CD4-positive, CD25-positive, alpha-beta regulatory T cell (primary cell): ENCODE measurements around the gene MAD2L1. TPM values are rescaled to one million over a fixed set of nuclear protein-coding genes. Genes with fewer than 3 reads are reported as not detected.
"Not testable (repeated sequence)": the region's sequence is repeated elsewhere in the genome, so short reads cannot be mapped to it uniquely, and the experiment has no call there.

Experiments
- ATAC-seq, 2 donors: fragments of 150-1000 bp; cut with Tn5 transposase; one replicate each; pipeline ENCODE4 v1.10.0; 2021; ENCODE audit warnings: low read depth in 2 of 2, moderate number of reproducible peaks in 2 of 2, moderate library complexity in 1 of 2
- DNase-seq, 3 donors: peaks; one replicate each; pipeline versions ENCODE4 v3.0.0 to v3.0.0-alpha.2; 2012 to 2022; ENCODE audit warnings: mixed read lengths in 1 of 3
- H3K27ac ChIP-seq: one replicate; pipeline ENCODE4 v1.7.0; 2013; ENCODE audit warnings: mild to moderate bottlenecking, low read length; ENCODE audit not compliant: insufficient read depth, poor library complexity, severe bottlenecking
- H3K27me3 ChIP-seq: one replicate; pipeline ENCODE4 v1.7.0; 2013; ENCODE audit warnings: low read length; ENCODE audit not compliant: control insufficient read depth, insufficient read depth
- H3K36me3 ChIP-seq: one replicate; pipeline ENCODE4 v1.7.0; 2013; ENCODE audit warnings: mild to moderate bottlenecking, low read length, moderate library complexity; ENCODE audit not compliant: control insufficient read depth, insufficient read depth
- H3K4me1 ChIP-seq: 2 replicates; pipeline ENCODE4 v1.7.0; 2013; ENCODE audit warnings: mild to moderate bottlenecking, low read length; ENCODE audit not compliant: insufficient read depth, control insufficient read depth, poor library complexity, severe bottlenecking
- H3K4me3 ChIP-seq: one replicate; pipeline ENCODE4 v1.7.0; 2013; ENCODE audit warnings: low read depth, mild to moderate bottlenecking, low read length, moderate library complexity
- H3K9me3 ChIP-seq, 2 experiments: 1 replicate in 1 of 2; 2 replicates in 1 of 2; pipeline ENCODE4 v1.7.0; 2013; ENCODE audit warnings: low read length in 2 of 2, mild to moderate bottlenecking in 1 of 2, moderate library complexity in 1 of 2; ENCODE audit not compliant: control insufficient read depth in 2 of 2
- H3K27ac Mint-ChIP-seq, 3 donors: one replicate each; pipeline ENCODE4 v1.8.0; 2020 to 2022; ENCODE audit warnings: mild to moderate bottlenecking in 3 of 3, mixed read lengths in 3 of 3, moderate library complexity in 2 of 3
- H3K27me3 Mint-ChIP-seq: one replicate; pipeline ENCODE4 v1.8.0; 2022; ENCODE audit warnings: mild to moderate bottlenecking, mixed read lengths
- H3K36me3 Mint-ChIP-seq: one replicate; pipeline ENCODE4 v1.8.0; 2020; ENCODE audit warnings: mixed read lengths
- H3K4me1 Mint-ChIP-seq, 4 donors: one replicate each; pipeline ENCODE4 v1.8.0; 2020 to 2022; ENCODE audit warnings: mixed read lengths in 4 of 4, mild to moderate bottlenecking in 1 of 4
- H3K4me3 Mint-ChIP-seq, 4 donors: one replicate each; pipeline ENCODE4 v1.8.0; 2020 to 2022; ENCODE audit warnings: mild to moderate bottlenecking in 4 of 4, mixed read lengths in 4 of 4, moderate library complexity in 3 of 4
- H3K9me3 Mint-ChIP-seq, 7 donors: one replicate each; pipeline ENCODE4 v1.8.0; 2020 to 2022; ENCODE audit warnings: mixed read lengths in 7 of 7, mild to moderate bottlenecking in 3 of 7, moderate library complexity in 2 of 7
- polyA plus RNA-seq, 4 donors: library from polyadenylated mRNA; unstranded; fragments of 300-500 nt; fragmentation: Illumina TruSeq; gene quantifications; one replicate each; pipeline ENCODE4 v1.2.3, GENCODE V29; 2021
- total RNA-seq: library from RNA; stranded (reverse); gene quantifications from one replicate; pipeline ENCODE4 v1.2.3, GENCODE V29; 2022

The MAD2L1 gene
- total RNA-seq (6.3 TPM), polyA plus RNA-seq (10 to 100 TPM; 15.1 to 16.5 (median 15.8) TPM)

DNA sequence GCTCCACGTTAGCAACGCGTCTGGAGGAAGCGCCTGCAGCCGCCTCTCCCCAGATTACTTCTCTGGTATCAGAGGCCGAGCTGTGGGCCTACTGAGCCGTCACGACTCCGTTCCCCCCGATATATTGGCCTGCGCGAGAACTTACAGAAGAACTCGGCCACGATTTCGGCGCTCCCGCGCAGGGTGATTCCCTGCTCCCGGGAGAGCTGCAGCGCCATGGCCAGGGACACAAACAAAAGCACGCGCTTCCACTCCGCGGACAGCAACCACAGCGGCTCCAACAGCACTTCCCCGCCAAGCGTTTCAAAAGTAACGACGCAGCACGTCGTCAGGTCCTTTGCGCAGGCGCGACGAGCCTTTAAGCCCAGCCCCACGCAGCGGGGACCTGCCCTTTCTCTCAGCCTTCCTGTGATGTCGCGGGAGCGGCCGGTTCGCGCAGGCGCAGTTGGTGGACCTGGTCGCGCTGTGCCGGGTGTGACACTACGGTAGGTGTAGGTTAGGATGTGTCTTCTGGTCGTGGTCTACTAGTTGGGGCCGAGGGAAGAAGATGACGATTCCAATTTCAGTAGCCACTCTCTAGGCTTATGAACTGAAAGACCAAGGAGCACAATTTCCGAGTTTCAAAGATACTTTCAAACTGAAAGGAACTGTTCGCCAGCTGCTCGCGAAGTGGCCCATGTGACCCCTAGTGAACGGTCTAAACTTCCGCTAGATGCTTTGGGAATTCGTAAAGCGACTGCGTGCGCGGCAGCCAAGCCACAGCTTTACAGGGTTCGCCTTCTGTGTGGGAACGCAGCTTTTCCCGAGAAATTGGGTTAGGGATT lies at the start of gene MAD2L1:
MAD2L1 (minus strand) TSS at position 332 of the 824 bp plus-strand sequence; CDS start at position 218, 114 bp downstream.
- no peaks in the 10 kb centered on the region for H3K27me3 Mint-ChIP-seq
- peak within 1 kb of the TSS; percentile 91 to 98 (median 94) for H3K4me3 Mint-ChIP-seq
- peak within 1 kb of the TSS; percentile 97 to 100 (median 99) for H3K27ac Mint-ChIP-seq
- peaks cover 40 to 79% (median 53%) of the 10 kb centered on the region in 4 donors for H3K4me1 Mint-ChIP-seq
- no peaks in the 10 kb centered on the region for H3K9me3 Mint-ChIP-seq
- peak; percentile 98 to 100 (median 99) for DNase-seq
- peaks cover 4% of the 10 kb centered on the region for H3K36me3 Mint-ChIP-seq
- H3K27me3 ChIP-seq = no peaks in the 10 kb centered on the region
- H3K9me3 ChIP-seq = no peaks in the 10 kb centered on the region
- peak within 1 kb of the TSS; percentile 96 for H3K27ac ChIP-seq
- peak within 1 kb of the TSS; percentile 93 for H3K4me3 ChIP-seq
- peaks cover 34% of the 10 kb centered on the region for H3K4me1 ChIP-seq
- no peaks in the 10 kb centered on the region for H3K36me3 ChIP-seq
- ATAC-seq = peak; percentile 92 to 96

DNA sequence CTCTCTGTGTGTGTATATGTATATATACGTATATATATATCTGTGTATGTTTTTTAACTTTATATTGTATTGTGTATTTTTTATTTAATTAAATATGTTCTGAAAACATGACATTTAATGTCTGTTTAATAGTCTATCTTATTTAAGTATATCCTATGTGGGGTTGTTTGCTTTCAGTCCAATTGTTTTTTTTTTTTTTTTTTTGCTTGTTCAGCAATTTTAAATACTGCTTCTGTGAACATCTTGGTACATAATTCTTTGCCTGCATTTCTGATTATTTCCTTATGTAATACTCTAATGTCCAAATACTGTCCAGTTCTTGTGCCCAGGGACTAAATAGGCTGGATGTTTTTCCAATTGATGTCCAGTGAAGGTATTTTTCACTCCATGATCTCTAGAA lies 45.1 kb upstream of the MAD2L1 start:
- no peaks in the 10 kb centered on the region for H3K27me3 Mint-ChIP-seq

DNA sequence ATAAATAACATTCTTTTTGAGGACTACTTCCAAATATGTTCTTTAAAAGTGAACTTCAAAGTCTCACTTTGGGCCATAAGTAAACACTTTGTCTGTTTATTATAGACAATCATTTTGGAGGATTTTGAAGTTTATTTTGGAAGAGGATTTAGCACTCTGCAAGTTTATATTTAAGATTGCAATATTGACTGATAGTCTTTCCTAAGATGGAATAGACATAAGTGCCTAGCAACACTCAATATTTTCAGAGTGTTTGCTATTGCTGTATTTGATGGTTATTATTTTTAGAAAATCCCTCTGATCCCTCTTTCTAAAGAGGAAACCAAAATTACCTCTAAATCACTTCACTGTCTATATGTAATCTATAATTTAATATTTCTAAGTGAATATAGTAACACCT lies 42.8 kb upstream of the MAD2L1 start:
- Histone ChIP-seq H3K4me3 (no peak overlapping the region), H3K9me3 (no peaks in the 10 kb centered on the region), H3K4me1 (no peaks in the 10 kb centered on the region), H3K27me3 (no peaks in the 10 kb centered on the region), H3K36me3 (no peaks in the 10 kb centered on the region), H3K27ac (no peak overlapping the region)
- Mint-ChIP-seq H3K27me3 (no peaks in the 10 kb centered on the region), H3K9me3 (no peaks in the 10 kb centered on the region), H3K27ac (no peak overlapping the region), H3K36me3 (no peaks in the 10 kb centered on the region), H3K4me3 (no peak overlapping the region), H3K4me1 (no peaks in the 10 kb centered on the region)
- no peak for DNase-seq
- no peak for ATAC-seq

More for the DNA sequence above, 45.1 kb upstream of the MAD2L1 start:
- H3K27ac ChIP-seq = no peak overlapping the region
- ATAC-seq (no peak), DNase-seq (no peak)
- Mint-ChIP-seq H3K9me3 (peaks cover 0 to 3% (median 1%) of the 10 kb centered on the region in 7 donors), H3K4me1 (no peaks in the 10 kb centered on the region), H3K36me3 (no peaks in the 10 kb centered on the region), H3K4me3 (no peak overlapping the region), H3K27ac (no peak overlapping the region)
- no peak overlapping the region for H3K4me3 ChIP-seq
- no peaks in the 10 kb centered on the region for H3K27me3 ChIP-seq
- H3K9me3 ChIP-seq = no peaks in the 10 kb centered on the region
- H3K4me1 ChIP-seq = no peaks in the 10 kb centered on the region
- no peaks in the 10 kb centered on the region for H3K36me3 ChIP-seq

DNA sequence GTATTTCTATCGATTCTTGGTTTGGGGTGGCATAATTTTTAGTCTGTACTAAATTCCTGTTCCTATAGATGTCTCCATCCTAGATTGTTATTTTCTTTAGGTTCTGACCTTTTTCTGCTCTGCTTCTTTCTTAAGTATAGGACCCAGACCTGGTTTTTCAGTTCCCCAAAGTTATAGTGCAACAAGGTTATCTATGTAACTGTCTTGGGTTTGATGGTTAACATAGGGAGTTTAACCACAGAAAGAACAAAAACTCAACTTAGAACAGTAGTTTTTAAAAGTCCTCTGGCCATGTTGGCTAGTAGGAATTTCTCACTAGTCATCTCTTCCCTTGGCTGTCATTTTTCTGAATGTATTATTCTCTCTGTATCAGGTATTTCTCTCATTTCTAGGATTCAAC lies 38.8 kb upstream of the MAD2L1 start:
- no peak for ATAC-seq
- no peak for DNase-seq
- H3K36me3 Mint-ChIP-seq = no peaks in the 10 kb centered on the region

DNA sequence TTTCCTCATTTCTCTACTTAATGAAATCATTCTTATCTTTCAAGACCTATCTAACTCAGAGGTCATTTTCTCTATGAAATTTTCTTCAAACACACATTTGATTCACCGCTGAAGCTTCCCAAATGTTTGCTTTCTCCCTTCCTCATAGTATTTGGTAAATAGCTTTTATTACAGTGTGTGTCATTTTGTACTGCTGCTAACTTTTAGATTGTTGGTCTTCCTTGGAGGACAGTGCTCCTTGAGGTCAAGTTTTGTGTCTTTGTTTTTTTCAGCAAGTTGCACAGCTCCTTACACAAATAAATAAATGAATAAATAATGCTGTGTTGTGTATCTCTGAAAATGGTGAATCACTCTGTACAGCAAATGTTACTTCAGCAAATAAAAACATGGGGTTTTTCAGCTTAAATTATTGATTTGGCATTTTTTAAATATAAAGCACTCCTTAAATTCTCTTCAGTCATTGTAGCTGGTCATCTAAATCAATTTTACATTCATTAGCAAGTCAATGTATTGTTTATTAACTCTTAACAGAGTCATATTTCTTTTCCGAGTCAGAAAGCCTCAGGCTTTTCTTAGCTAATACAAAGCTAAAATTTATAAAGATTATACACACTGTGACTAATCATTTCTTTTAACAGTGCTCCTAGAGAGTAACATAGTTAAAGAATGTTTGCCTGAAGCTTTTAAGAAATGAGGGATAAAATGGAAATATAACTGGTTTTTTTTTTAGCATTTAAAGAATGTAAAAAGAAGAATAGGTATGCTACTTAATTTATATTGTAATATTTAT lies 30.1 kb upstream of the MAD2L1 start:
- Mint-ChIP-seq H3K36me3 (peaks cover 4% of the 10 kb centered on the region), H3K9me3 (peaks cover 0 to 6% (median 0%) of the 10 kb centered on the region in 7 donors), H3K4me3 (no peak overlapping the region), H3K27me3 (peaks cover 9% of the 10 kb centered on the region), H3K4me1 (no peaks in the 10 kb centered on the region), H3K27ac (no peak overlapping the region)
- Histone ChIP-seq H3K36me3 (no peaks in the 10 kb centered on the region), H3K27ac (no peak overlapping the region), H3K4me3 (no peak overlapping the region), H3K9me3 (no peaks in the 10 kb centered on the region), H3K4me1 (no peaks in the 10 kb centered on the region), H3K27me3 (peaks cover 14% of the 10 kb centered on the region)
- ATAC-seq (no peak), DNase-seq (no peak)

More for the DNA sequence above, 38.8 kb upstream of the MAD2L1 start:
- Histone ChIP-seq H3K9me3 (no peaks in the 10 kb centered on the region), H3K27me3 (peaks cover 2% of the 10 kb centered on the region), H3K27ac (no peak overlapping the region), H3K4me1 (no peaks in the 10 kb centered on the region), H3K4me3 (no peak overlapping the region), H3K36me3 (no peaks in the 10 kb centered on the region)
- no peak overlapping the region for H3K4me3 Mint-ChIP-seq
- no peaks in the 10 kb centered on the region for H3K4me1 Mint-ChIP-seq
- no peak overlapping the region for H3K27ac Mint-ChIP-seq
- H3K9me3 Mint-ChIP-seq = peaks cover 0 to 2% (median 0%) of the 10 kb centered on the region in 7 donors
- no peaks in the 10 kb centered on the region for H3K27me3 Mint-ChIP-seq

DNA sequence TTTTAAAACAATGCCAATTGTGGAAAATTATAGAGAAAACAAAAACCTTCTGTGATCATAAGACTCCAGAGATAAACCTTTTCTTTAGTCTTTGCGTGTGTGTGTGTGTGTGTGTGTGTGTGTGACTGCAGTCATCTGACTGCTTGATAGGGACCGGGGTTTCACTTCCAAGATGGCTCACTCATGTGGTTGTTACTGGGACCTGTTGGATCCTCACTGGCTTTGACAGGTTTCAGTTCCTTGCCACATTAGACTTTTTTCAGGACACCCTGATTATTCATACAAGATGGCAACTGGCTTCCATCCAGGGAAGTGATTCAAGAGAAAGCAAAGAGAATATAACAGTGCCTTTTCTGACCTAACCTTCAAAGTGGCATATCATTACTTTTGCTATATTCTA lies 21.9 kb upstream of the MAD2L1 start:
- peaks cover 0 to 14% (median 5%) of the 10 kb centered on the region in 7 donors for H3K9me3 Mint-ChIP-seq
- H3K36me3 Mint-ChIP-seq = peaks cover 4% of the 10 kb centered on the region
- Histone ChIP-seq H3K27me3 (no peaks in the 10 kb centered on the region), H3K9me3 (no peaks in the 10 kb centered on the region), H3K4me3 (no peak overlapping the region), H3K36me3 (no peaks in the 10 kb centered on the region), H3K4me1 (no peaks in the 10 kb centered on the region), H3K27ac (no peak overlapping the region)
- H3K27me3 Mint-ChIP-seq = peaks cover 12% of the 10 kb centered on the region
- DNase-seq (no peak), ATAC-seq (no peak)
- no peak overlapping the region for H3K27ac Mint-ChIP-seq
- no peaks in the 10 kb centered on the region for H3K4me1 Mint-ChIP-seq
- no peak overlapping the region for H3K4me3 Mint-ChIP-seq

DNA sequence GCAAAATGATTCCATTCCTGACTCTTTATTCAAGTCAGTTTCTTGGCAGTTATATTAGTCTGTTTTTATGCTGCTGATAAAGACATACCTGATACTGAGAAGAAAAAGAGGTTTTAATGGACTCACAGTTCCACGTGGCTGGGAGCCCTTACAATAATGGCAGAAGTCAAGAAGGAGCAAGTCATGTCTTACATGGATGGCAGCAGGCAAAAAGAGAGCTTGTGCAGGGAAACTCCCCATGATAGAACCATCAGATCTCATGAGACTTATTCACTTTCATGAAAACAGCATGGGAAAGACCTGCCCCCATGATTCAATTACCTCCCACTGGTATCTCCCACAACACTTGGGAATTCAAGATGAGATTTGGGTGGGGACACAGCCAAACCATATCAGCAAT lies 21.4 kb upstream of the MAD2L1 start:
- H3K4me1 Mint-ChIP-seq, H3K9me3 ChIP-seq, H3K27ac ChIP-seq, ATAC-seq, H3K27me3 ChIP-seq, H3K36me3 ChIP-seq, H3K27ac Mint-ChIP-seq, H3K4me3 ChIP-seq, H3K4me1 ChIP-seq, DNase-seq, H3K4me3 Mint-ChIP-seq, H3K36me3 Mint-ChIP-seq: not testable (repeated sequence)
- peaks cover 12% of the 10 kb centered on the region for H3K27me3 Mint-ChIP-seq
- peaks cover 0 to 14% (median 5%) of the 10 kb centered on the region in 7 donors for H3K9me3 Mint-ChIP-seq
